HG02885 (cell line): ENCODE results near the gene UBL4B.

ENCODE experiments used
- ATAC-seq: cut with Tn5 transposase; IDR thresholded peaks from one replicate; pipeline ENCODE4 v1.9.1; 2021; ENCODE audit warnings: mild to moderate bottlenecking; ENCODE audit not compliant: unreplicated experiment, poor library complexity

UBL4B gene

GRCh38 chr1:110151175-110151669 lies 39.0 kb downstream of the UBL4B start:
- no peak for ATAC-seq

DNA sequence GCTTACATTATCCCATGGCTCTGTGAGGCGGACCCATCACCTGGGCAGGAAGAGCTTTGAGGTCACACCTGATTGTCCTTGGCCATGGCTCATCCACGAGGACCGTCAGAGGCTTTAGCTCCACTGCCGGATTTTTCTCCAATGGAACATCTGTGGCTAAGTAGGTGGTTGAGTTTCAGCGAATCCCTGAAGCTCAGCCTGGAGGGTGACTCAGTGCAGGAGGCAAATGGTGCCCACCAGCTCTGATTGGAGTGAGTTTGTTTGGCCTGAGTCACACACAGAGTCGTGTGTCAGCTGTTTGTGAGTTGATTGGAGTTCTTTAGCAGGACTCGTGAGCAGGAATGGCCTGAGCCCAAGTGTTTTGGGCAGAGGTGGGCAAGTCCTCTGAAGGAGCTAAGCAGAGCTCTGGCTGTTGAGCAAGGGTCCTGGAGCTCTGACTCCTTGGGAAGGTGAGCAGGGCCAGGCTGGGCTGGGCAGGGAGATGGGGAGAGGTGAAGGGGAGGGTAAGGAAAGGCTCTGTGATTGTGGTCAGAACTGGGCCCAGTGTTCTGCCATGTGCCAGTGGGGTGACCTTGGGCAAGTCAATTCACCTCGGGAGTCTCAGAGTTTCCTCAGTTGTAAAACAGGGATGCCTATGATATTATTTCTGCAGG lies 40.0 kb downstream of the UBL4B start:
- ATAC-seq = no peak

DNA sequence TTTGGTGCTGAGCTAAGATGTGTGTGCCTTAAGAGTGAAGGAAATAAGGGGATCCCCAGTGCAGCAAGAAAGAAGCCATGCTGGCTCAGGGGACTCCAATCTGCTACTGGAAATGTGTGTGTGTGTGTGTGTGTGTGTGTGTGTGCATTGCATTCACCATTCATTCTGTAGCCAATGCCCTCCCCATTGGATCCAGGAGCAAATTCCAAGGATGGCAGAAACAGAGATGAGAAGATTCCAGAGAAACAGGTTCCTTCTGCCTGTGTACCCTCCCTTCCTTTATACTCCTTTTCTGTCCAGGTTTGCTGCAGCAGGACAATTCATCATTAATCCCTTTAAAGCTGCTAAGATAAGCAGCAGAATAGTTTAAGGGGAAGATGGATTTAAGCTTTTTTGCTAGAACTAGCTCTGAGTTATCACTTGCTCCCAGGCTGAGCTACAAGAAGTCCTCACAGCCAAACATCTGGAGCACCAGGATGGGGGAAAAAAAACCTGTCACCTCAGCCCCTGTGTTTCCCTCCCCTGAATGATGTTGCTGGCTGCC lies 41.2 kb downstream of the UBL4B start:
- no peak for ATAC-seq

- ATAC-seq = no peak
Measured at GRCh38 chr1:110155878-110156522, 43.8 kb downstream of the UBL4B start.

DNA sequence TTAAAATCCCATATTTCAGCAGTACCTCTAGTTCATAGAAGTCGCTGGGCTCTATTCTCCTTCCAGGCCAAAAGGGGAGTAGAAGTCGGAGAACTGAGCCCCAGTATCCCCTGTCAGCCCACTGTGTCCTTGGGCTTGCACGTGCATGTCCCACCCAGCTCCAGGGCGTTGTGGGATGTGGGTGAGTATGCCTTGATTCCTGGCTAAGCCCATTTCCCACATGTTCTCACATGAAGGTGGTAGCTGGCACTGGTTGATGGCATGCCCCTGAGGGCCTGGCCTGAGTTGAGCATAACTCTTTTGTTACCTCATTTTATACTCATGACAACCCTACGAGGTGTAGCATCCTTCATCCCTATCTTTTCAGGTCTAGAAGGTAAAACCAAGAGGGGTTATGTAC lies 46.0 kb downstream of the UBL4B start:
- ATAC-seq = no peak

- no peak for ATAC-seq
Measured at GRCh38 chr1:110159168-110159567, 46.9 kb downstream of the UBL4B start.

DNA sequence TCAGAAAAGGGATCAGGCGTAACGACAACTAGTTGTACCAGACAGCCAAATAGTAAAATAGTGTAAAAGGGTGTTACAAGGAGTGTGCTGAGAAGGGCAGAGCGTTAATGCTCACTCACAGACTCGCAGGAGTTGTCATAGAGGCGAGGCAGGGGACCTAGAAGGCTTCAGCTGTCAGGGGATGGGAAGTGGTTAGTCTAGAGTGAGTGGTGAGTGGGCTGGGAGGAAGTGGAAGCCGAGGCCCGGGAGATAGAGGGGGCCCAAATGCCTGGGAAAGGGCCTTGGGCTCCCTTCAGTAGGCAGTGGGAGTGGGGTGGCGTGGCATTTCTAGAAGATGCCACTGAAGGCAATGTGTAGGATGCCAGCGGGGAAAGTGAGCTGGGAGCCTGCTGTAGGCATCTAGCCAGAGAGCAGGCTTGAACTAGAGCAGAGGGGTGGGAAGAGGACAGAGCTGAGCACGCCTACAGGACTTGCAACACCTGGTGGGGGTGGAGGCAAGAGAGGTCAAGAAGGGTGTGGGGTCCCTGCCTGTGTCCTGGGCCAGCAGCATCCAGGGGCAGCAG lies 48.4 kb downstream of the UBL4B start:
- no peak for ATAC-seq

GRCh38 chr1:110161165-110161564 lies 48.9 kb downstream of the UBL4B start:
- ATAC-seq = no peak

- no peak for ATAC-seq
Measured at GRCh38 chr1:110161849-110162248, 49.6 kb downstream of the UBL4B start.
